ENCODE measurements around the gene GBE1. TPM values are rescaled to one million over a fixed set of nuclear protein-coding genes. Genes with fewer than 3 reads are reported as not detected.

Gene GBE1
- total RNA-seq, 2 donors from 2014 or later = 59.0 to 82.7 TPM

DNA sequence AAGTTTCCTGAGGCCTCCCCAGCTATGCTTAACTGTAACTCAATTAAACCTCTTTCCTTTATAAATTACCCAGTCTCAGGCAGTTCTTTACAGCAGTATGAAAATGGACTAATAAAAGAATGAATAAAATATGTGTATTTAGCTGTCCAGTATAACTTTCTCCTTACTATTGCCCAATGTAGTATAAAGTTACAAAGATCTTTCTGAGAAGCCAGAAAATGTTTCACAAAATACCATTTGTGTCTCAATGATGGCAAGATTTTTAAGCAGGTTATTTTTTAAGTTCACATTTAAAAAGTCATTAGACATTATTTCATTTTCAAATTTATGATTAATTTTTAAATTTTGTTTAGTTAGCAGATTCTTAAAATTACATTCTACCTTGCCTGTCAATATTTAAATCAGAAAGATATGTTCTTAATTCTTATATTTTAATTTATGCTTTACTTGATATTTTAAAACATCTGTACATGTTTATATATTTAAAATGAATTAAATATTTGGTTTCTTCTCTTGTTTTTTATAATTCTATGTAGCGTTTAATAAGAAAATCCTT is 189.2 kb downstream of the GBE1 start:
- ATAC-seq = no peak
- no peak for DNase-seq
- intact Hi-C loops (cut with DNase I) = no loop called here

GRCh38 chr3:81568378-81568777 is 193.1 kb downstream of the GBE1 start:
- ATAC-seq (no peak), DNase-seq (no peak)
- intact Hi-C loops (cut with DNase I) = no loop called here

DNA sequence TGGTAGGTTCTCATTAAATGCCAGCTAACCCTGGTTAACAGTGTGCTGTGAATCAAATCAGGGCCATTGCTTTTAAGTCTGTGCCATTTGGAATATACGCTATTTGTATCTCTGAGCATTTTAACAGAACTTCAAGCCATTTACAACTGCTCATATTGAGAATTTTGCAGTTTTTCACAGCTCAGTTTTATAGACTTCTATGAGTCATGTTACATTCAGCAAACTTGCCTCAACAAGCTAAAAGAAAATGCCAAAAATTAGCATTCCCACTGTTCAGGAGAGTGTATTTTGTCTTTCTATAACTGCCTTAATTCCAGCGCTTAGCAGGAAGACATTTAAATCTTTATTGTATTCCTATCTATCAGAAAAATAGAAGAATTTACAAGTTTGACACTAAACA is 196.4 kb downstream of the GBE1 start:
- DNase-seq = no peak
- intact Hi-C loops (cut with DNase I) = no loop called here
- ATAC-seq = no peak

DNA sequence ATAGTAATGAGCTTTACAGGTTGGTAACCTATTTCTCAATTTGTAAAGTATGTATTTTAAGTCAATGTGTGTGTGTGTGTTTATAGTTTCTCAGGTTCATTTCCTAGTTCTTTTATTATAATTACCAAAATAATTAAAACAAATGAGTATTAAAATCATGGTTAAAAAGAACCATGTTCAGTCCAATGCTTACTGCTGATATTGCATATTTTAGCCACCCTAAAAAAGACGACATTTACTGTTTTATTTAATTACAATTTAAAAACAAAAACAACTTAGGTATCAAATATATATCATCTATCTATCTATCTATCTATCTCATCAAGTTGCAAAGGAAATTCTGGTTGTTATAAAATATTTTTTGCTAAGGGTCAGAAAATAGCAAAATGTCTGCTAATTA is 203.3 kb downstream of the GBE1 start:
- intact Hi-C loops (cut with DNase I) = no loop called here
- no peak for ATAC-seq
- no peak for DNase-seq

DNA sequence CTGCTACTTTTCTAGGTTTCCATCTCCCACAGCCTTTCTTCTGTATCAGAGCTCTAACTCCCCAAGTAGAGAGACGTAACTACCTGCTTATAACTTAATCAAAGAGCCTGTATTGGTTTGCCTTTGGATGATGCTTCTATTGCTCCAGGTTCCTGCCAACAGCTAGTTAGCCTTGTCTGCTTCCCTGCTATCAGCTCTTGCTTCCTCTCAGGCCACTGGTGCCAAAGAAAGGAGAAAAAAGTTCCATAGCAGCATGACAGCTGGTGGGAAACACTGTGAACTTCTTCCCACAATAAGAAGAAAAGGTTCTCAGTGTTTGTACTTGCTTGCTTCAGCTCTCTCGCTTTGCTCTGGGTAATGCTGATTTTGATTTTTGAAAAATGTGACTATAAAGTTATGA is 206.6 kb downstream of the GBE1 start:
- intact Hi-C loops (cut with DNase I) = no loop called here
- ATAC-seq (peak; percentile 80 to 92), DNase-seq (peak; percentile 35)

- DNase-seq = no peak
- intact Hi-C loops (cut with DNase I) = no loop called here
- peak; percentile 55 to 68 for ATAC-seq
These were observed 207.1 kb downstream of the GBE1 start for GRCh38 chr3:81554388-81554787.

GRCh38 chr3:81550415-81550814 is 211.0 kb downstream of the GBE1 start:
- ATAC-seq (no peak), DNase-seq (no peak)
- intact Hi-C loops (cut with DNase I) = no loop called here

GRCh38 chr3:81549831-81550230 is 211.6 kb downstream of the GBE1 start:
- intact Hi-C loops (cut with DNase I) = no loop called here
- DNase-seq (no peak), ATAC-seq (no peak)

DNA sequence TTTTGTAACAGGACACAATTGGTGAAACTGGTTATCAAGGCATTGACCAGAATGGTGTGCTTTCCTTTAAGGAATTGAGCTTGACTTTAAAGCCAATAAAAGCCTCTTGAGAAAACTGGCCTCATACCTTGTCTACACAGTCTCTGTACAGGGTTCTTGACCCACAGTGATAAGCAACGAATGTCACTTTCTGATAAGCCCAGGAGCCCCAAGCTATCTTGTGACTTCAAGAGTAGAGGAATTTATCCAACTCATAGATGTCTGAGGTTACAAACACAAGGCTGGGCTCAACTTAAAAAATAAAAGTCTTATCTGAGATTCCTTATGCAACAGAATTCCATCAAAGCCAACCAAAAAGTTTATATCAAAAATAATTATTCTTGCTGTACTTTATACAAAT is 212.1 kb downstream of the GBE1 start:
- no peak for DNase-seq
- intact Hi-C loops (cut with DNase I) = no loop called here
- no peak for ATAC-seq

DNA sequence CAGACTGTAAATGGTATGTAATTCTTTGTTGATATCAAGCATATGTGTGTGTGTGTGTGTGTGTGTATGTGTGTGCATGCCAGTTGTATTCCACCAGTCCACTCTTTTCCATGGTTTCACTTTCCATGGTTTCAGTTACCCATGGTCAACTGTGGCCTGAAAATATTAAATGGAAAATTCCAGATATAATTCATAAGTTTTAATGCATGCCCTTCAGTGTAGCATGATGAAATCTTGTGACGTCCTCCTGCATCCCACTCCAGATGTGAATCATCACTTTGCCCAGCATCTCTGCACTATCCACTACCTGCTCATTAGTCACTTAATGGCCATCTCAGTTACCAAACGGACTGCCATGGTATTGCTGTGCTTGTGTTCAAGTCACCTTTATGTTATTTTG is 215.9 kb downstream of the GBE1 start:
- no peak for DNase-seq
- ATAC-seq = no peak
- intact Hi-C loops (cut with DNase I) = no loop called here

- no peak for ATAC-seq
- intact Hi-C loops (cut with DNase I) = no loop called here
- DNase-seq = no peak
These were observed 217.1 kb downstream of the GBE1 start for GRCh38 chr3:81544385-81544784.

- ATAC-seq (no peak), DNase-seq (no peak)
- intact Hi-C loops (cut with DNase I) = no loop called here
These were observed 220.7 kb downstream of the GBE1 start for GRCh38 chr3:81540787-81541186.

- ATAC-seq = no peak
- intact Hi-C loops (cut with DNase I) = no loop called here
- no peak for DNase-seq
These were observed 229.6 kb downstream of the GBE1 start for GRCh38 chr3:81531846-81532245.

DNA sequence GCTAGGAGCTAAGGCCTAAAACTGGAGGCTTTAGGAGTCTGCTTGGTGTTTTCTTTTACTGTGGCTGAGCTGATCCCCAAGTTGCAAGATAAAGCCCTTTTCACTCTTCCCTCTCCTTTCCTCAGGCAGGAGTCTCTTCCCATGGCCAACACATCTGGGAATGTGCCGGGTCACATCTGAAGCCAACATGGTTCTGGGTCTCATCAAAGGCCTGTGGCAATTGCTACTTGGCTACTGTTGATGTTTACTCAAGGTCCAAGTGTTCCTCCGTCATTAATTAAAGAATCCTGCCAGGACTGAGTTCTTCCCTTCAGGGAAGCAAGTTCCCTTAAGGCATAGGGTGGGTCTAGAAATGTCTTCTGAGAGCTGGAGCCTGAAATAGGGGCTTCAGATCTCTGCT is 230.2 kb downstream of the GBE1 start:
- DNase-seq = no peak
- no peak for ATAC-seq
- intact Hi-C loops (cut with DNase I) = no loop called here

DNA sequence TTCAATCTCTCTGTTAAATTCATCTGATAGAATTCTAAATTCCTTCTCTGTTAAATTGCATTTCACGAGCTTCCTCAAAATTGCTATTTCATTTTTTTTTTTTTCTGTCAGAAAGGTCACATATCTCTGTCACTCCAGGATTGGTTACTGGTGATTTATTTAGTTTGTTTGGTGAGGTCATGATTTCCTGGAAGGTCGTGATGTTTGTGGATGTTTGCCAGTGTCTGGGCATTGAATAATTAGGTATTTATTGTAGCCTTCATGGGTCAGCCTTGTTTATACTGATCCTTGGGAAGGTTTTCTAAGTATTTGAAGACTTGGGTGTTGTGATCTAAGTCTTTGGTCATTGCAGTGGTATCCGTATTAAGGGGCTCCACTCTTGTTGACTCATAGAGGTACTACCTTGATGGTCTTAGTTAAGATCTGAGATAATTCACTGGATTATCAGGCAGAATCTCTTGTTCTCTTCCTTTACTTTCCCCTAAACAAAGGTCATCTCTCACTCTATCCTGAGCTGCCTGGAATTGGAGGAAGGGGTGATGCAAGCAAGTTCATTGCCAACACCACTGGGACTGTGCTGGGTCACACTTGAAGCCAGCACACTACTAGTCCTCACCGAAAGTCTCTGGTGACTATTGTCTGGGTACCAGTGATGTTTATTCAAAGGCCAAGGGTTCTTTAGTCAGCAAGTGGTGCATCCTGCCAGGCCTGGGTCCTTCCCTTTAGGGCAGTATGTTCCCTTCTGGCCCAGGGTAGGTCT is 231.1 kb downstream of the GBE1 start:
- ATAC-seq (no peak), DNase-seq (no peak)
- intact Hi-C loops (cut with DNase I) = no loop called here

- DNase-seq (no peak), ATAC-seq (no peak)
- intact Hi-C loops (cut with DNase I) = no loop called here
These were observed 239.6 kb downstream of the GBE1 start for GRCh38 chr3:81521855-81522254.

DNA sequence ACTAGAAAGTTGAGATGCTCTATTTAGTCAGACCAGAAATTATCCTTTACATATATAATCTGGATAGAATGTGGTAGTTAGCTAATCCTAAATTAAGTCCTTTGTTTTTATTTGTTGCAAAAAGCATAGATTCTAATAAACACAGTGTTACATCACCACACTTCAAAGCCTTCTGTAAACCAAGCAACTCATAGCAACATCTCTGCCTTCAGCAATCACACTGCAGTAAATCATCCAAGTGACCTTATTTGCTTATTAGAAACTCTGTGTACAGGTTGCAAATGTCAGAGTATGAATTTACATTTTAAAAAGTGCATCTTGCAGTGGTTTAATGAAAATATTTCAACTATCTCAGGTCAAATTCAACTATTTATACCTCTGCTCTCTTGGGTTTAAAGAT is 242.5 kb downstream of the GBE1 start:
- DNase-seq (no peak), ATAC-seq (no peak)
- intact Hi-C loops (cut with DNase I) = no loop called here

DNA sequence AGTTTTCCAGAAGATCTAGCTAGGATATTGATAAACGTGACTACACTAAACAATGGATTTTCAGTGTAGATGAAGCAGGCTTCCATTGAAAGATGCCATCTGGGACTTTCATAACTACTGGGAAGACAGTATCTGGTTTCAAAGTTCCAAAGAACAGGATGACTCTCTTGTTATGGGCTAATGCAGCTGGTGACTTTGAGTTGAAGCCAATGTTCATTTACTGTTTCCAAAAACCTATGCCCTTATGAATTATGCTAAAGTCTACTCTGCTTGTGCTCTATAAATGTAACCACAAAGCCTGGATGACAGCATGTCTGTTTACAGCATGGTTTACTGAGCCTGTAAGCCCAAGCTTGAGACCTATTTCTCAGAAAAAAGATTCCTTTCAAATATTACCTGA is 245.4 kb downstream of the GBE1 start:
- DNase-seq (no peak), ATAC-seq (no peak)
- intact Hi-C loops (cut with DNase I) = no loop called here

GRCh38 chr3:81513591-81513990 is 247.9 kb downstream of the GBE1 start:
- no peak for ATAC-seq
- DNase-seq = no peak
- intact Hi-C loops (cut with DNase I) = no loop called here

DNA sequence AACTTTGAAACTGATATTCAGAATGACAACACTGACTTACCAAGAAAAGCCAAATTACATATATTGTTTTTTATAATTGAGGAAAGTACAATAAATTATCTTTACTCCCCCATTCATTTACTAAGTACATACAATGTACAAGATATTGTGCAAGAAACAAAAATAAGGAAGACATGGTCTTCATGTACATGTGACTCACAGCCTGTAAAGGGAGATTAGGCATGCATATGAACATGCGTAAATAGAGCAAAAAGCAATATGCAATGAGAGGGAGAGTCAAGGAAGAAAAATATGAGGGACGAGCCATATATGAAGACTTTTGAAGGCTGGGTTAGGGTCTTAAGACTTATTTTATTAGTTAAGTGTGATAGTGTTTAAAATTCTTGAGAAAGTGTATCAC is 258.4 kb downstream of the GBE1 start:
- intact Hi-C loops (cut with DNase I) = no loop called here
- DNase-seq = no peak
- no peak for ATAC-seq

DNA sequence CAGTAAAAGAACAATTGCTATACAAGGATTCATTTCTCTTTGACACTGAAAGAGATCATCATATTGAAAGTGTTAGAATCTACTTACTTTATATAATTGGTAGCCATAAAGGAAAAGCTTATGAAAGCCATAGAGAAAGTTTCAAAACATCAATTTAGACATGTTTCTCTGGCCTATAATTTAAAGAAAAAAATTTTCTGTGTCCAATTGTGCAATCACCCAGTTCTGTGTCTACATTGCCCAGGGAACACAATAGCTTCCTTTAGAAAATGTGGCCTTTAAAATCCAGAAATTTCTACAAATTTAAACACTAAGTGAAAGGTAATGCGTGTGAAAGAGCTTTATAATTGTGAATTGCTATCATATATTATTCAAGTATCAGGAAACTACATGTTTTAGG is 259.2 kb downstream of the GBE1 start:
- intact Hi-C loops (cut with DNase I) = no loop called here
- ATAC-seq (no peak), DNase-seq (no peak)

All from left cardiac atrium (tissue), 4 donors.